ENCODE measurements around the gene JAG2.

DNA sequence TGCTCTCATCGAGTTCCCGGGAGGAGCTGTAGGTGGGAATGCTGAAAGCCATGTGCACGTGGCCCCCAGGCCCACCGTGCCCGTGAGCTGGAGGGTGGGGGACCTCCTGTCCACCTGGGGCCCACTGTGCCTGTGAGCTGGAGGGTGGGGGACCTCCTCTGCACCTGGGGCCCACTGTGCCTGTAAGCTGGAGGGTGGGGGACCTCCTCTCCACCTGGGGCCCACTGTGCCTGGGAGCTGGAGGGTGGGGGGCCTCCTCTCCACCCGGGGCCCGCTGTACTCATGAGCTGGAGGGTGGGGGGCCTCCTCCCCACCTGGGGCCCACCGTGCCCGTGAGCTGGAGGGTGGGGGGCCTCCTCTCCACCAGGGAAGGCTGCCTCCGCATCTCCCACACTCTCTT, 26.5 kb upstream of the JAG2 start:
- TF ChIP-seq ZFP3 (CRISPR knock-in tag; IDR thresholded peaks at IDR 0.05) (no peak), RARB (CRISPR knock-in tag; IDR thresholded peaks at IDR 0.05) (no peak), PATZ1 (CRISPR knock-in tag; IDR thresholded peaks at IDR 0.05; ENCODE audit: borderline replicate concordance) (no peak), OSR1 (CRISPR knock-in tag; IDR thresholded peaks at IDR 0.05) (no peak), SNAI2 (CRISPR knock-in tag; IDR thresholded peaks at IDR 0.05) (no peak), GLIS3 (CRISPR knock-in tag; IDR thresholded peaks at IDR 0.05) (no peak), ZFP30 (CRISPR knock-in tag; IDR thresholded peaks at IDR 0.05) (no peak), CSDC2 (CRISPR knock-in tag; IDR thresholded peaks at IDR 0.05) (no peak)
- TF ChIP-seq, protein P1, sequence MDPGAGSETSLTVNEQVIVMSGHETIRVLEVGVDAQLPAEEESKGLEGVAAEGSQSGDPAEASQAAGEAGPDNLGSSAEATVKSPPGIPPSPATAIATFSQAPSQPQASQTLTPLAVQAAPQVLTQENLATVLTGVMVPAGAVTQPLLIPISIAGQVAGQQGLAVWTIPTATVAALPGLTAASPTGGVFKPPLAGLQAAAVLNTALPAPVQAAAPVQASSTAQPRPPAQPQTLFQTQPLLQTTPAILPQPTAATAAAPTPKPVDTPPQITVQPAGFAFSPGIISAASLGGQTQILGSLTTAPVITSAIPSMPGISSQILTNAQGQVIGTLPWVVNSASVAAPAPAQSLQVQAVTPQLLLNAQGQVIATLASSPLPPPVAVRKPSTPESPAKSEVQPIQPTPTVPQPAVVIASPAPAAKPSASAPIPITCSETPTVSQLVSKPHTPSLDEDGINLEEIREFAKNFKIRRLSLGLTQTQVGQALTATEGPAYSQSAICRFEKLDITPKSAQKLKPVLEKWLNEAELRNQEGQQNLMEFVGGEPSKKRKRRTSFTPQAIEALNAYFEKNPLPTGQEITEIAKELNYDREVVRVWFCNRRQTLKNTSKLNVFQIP (CRISPR knock-in tag; IDR thresholded peaks at IDR 0.05; ENCODE audit: borderline replicate concordance, low read depth): no peak
- TF ChIP-seq, protein P2, sequence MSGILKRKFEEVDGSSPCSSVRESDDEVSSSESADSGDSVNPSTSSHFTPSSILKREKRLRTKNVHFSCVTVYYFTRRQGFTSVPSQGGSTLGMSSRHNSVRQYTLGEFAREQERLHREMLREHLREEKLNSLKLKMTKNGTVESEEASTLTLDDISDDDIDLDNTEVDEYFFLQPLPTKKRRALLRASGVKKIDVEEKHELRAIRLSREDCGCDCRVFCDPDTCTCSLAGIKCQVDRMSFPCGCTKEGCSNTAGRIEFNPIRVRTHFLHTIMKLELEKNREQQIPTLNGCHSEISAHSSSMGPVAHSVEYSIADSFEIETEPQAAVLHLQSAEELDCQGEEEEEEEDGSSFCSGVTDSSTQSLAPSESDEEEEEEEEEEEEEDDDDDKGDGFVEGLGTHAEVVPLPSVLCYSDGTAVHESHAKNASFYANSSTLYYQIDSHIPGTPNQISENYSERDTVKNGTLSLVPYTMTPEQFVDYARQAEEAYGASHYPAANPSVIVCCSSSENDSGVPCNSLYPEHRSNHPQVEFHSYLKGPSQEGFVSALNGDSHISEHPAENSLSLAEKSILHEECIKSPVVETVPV (CRISPR knock-in tag; IDR thresholded peaks at IDR 0.05): no peak
- TF ChIP-seq, protein P3, sequence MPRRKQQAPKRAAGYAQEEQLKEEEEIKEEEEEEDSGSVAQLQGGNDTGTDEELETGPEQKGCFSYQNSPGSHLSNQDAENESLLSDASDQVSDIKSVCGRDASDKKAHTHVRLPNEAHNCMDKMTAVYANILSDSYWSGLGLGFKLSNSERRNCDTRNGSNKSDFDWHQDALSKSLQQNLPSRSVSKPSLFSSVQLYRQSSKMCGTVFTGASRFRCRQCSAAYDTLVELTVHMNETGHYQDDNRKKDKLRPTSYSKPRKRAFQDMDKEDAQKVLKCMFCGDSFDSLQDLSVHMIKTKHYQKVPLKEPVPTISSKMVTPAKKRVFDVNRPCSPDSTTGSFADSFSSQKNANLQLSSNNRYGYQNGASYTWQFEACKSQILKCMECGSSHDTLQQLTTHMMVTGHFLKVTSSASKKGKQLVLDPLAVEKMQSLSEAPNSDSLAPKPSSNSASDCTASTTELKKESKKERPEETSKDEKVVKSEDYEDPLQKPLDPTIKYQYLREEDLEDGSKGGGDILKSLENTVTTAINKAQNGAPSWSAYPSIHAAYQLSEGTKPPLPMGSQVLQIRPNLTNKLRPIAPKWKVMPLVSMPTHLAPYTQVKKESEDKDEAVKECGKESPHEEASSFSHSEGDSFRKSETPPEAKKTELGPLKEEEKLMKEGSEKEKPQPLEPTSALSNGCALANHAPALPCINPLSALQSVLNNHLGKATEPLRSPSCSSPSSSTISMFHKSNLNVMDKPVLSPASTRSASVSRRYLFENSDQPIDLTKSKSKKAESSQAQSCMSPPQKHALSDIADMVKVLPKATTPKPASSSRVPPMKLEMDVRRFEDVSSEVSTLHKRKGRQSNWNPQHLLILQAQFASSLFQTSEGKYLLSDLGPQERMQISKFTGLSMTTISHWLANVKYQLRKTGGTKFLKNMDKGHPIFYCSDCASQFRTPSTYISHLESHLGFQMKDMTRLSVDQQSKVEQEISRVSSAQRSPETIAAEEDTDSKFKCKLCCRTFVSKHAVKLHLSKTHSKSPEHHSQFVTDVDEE (CRISPR knock-in tag; IDR thresholded peaks at IDR 0.05): no peak
- TF ChIP-seq, protein P4, sequence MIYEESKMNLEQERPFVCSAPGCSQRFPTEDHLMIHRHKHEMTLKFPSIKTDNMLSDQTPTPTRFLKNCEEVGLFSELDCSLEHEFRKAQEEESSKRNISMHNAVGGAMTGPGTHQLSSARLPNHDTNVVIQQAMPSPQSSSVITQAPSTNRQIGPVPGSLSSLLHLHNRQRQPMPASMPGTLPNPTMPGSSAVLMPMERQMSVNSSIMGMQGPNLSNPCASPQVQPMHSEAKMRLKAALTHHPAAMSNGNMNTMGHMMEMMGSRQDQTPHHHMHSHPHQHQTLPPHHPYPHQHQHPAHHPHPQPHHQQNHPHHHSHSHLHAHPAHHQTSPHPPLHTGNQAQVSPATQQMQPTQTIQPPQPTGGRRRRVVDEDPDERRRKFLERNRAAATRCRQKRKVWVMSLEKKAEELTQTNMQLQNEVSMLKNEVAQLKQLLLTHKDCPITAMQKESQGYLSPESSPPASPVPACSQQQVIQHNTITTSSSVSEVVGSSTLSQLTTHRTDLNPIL (CRISPR knock-in tag; IDR thresholded peaks at IDR 0.05; ENCODE audit: low read depth): no peak
